PC-3 (cell line): ENCODE measurements around the gene USP3. TPM values are rescaled to one million over a fixed set of nuclear protein-coding genes. Genes with fewer than 3 reads are reported as not detected.

ENCODE experiments used
- ATAC-seq: fragments of 200-7000 bp; cut with Tn5 transposase; 2 replicates; pipeline ENCODE4 v1.9.1; 2020; ENCODE audit warnings: mild to moderate bottlenecking, moderate library complexity
- BruUV-seq: library from RNA; stranded (reverse); fragments of 400-500 nt; replicated peaks from 2 replicates; lab custom pipeline; 2021; lab: Mats Ljungman, UMichigan
- CTCF ChIA-PET: fragments of 300-600 bp; sonication (Branson Sonifier 250); formaldehyde crosslinking; loops from one replicate; lab custom pipeline; 2022; ENCODE audit warnings: antibody characterized with exemption; lab: Charles Lee
- POLR2A ChIA-PET: fragments of 300-600 bp; sonication (Branson Sonifier 250); formaldehyde crosslinking; loops from one replicate; lab custom pipeline; 2022; ENCODE audit warnings: antibody characterized with exemption; ENCODE audit not compliant: unreplicated experiment; lab: Charles Lee
- DNase-seq: peaks from one replicate; pipeline ENCODE4 v3.0.0-alpha.2; 2015
- H2AFZ ChIP-seq: fragments of 300-600 bp; sonication (generic); 2 replicates; pipeline ENCODE4 v1.6.0; 2016; ENCODE audit warnings: antibody characterized with exemption, low read length
- H3F3A ChIP-seq: fragments of 300-600 bp; sonication (generic); one replicate; pipeline ENCODE4 v1.6.0; 2017; ENCODE audit warnings: antibody characterized with exemption, low read length, control low read depth, mild to moderate bottlenecking; ENCODE audit not compliant: unreplicated experiment
- H3K27ac ChIP-seq: fragments of 300-600 bp; sonication (generic); 2 replicates; pipeline ENCODE4 v1.5.1; 2016; ENCODE audit warnings: mild to moderate bottlenecking, low read length
- H3K27me3 ChIP-seq: fragments of 300-600 bp; sonication (generic); 2 replicates; pipeline ENCODE4 v1.6.1; 2016; ENCODE audit warnings: low read length, mixed read lengths
- H3K36me3 ChIP-seq: fragments of 300-600 bp; sonication (generic); 2 replicates; pipeline ENCODE4 v1.6.1; 2016; ENCODE audit warnings: low read depth, mixed run types, low read length, mixed read lengths
- H3K4me1 ChIP-seq: fragments of 300-600 bp; sonication (generic); 2 replicates; pipeline ENCODE4 v1.5.1; 2016; ENCODE audit warnings: low read length; ENCODE audit not compliant: insufficient read depth
- H3K4me2 ChIP-seq: fragments of 300-600 bp; sonication (generic); 2 replicates; pipeline ENCODE4 v1.6.0; 2016; ENCODE audit warnings: low read length
- H3K4me3 ChIP-seq: fragments of 300-600 bp; sonication (generic); 2 replicates; pipeline ENCODE4 v1.5.1; 2016; ENCODE audit warnings: mild to moderate bottlenecking, low read length, mixed read lengths
- H3K79me2 ChIP-seq: fragments of 300-600 bp; sonication (generic); 2 replicates; pipeline ENCODE4 v1.6.1; 2017; ENCODE audit warnings: low read length, mixed read lengths
- H3K9ac ChIP-seq: fragments of 300-600 bp; sonication (generic); 2 replicates; pipeline ENCODE4 v1.6.0; 2016; ENCODE audit warnings: mild to moderate bottlenecking, low read length
- H3K9me2 ChIP-seq: fragments of 300-600 bp; sonication (generic); replicated peaks from 2 replicates; pipeline ENCODE4 v1.6.1; 2016; ENCODE audit warnings: mixed run types, low read length, mixed read lengths
- H3K9me3 ChIP-seq: fragments of 300-600 bp; sonication (generic); 2 replicates; pipeline ENCODE4 v1.6.1; 2016; ENCODE audit warnings: low read length, mixed read lengths
- H4K20me1 ChIP-seq: fragments of 300-600 bp; sonication (generic); 2 replicates; pipeline ENCODE4 v1.6.1; 2016; ENCODE audit warnings: low read length, mixed read lengths
- CTCF ChIP-seq: fragments of 300-600 bp; sonication (generic); conservative IDR thresholded peaks from 2 replicates; pipeline ENCODE4 v1.5.1; 2017; ENCODE audit warnings: antibody characterized with exemption, low read depth, mild to moderate bottlenecking, low read length
- EZH2 ChIP-seq: fragments of 300-600 bp; sonication (generic); IDR thresholded peaks from one replicate; pipeline ENCODE4 v1.6.1; 2017; ENCODE audit warnings: antibody characterized with exemption, mild to moderate bottlenecking, low read length; ENCODE audit not compliant: unreplicated experiment
- EZH2phosphoT487 ChIP-seq: fragments of 300-600 bp; sonication (generic); IDR thresholded peaks from 2 replicates; pipeline ENCODE4 v1.6.1; 2018; ENCODE audit warnings: mild to moderate bottlenecking, antibody characterized with exemption, low read length, borderline replicate concordance
- intact Hi-C: fragments of 100-400 bp; cut with micrococcal nuclease; formaldehyde crosslinking; loops from 2 replicates; pipeline ENCODE4 v1.9.0; 2023
- total RNA-seq: library from RNA; depleted of rRNA; stranded (reverse); fragments of >200 nt; gene quantifications from 2 replicates; pipeline ENCODE4 v1.2.3, GENCODE V29; 2014

Gene USP3
- total RNA-seq, 1 experiment from 2014 or later: 26.9 TPM

- Histone ChIP-seq H3K9me2 (no peaks in the 10 kb centered on the region), H3K4me3 (no peak overlapping the region), H3K36me3 (peaks cover 24% of the 10 kb centered on the region), H3K9ac (no peak overlapping the region), H3K27me3 (no peaks in the 10 kb centered on the region), H3K27ac (no peak overlapping the region), H2AFZ (no peak overlapping the region), H3F3A (no peaks in the 10 kb centered on the region), H3K9me3 (no peaks in the 10 kb centered on the region), H3K4me1 (no peaks in the 10 kb centered on the region), H3K79me2 (no peaks in the 10 kb centered on the region; the same call in 1 of the 2 replicates), H4K20me1 (no peaks in the 10 kb centered on the region), H3K4me2 (no peak overlapping the region)
- TF ChIP-seq CTCF (no peak), EZH2 (no peak), EZH2phosphoT487 (no peak)
- ChIA-PET CTCF (no interaction called here), POLR2A (no interaction called here)
- intact Hi-C loops: no loop called here
- DNase-seq (no peak), ATAC-seq (no peak)
- no TSS peak for BruUV-seq
Measured at GRCh38 chr15:63593705-63594671, 89.6 kb downstream of the USP3 start.

DNA sequence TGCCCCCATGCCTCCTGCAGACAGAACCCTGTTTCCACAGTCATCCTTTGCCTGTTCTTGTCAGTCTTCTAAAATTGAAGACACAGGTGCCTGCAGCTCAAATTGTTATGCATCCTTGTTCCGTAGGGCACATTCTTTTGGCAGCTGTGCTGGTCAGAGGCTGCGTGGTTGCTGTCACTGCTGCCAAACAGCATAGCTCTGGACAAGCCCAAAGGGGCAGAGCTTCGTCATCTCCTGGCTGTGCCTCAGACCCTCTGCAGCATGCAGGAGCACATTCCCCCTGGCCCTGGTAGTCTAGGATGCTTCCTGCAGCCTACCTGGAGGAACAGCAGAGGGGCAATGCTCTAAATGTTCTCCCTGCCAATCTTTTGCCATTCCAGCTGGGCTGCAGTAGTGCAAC is 90.7 kb downstream of the USP3 start:
- Histone ChIP-seq H3F3A (no peaks in the 10 kb centered on the region), H3K4me2 (no peak overlapping the region), H3K4me3 (no peak overlapping the region), H4K20me1 (no peaks in the 10 kb centered on the region), H2AFZ (no peak overlapping the region), H3K9me3 (no peaks in the 10 kb centered on the region), H3K36me3 (peaks cover 17% of the 10 kb centered on the region), H3K9ac (no peak overlapping the region), H3K27ac (no peak overlapping the region), H3K9me2 (no peaks in the 10 kb centered on the region), H3K4me1 (peaks cover 5% of the 10 kb centered on the region; the same call in 1 of the 2 replicates), H3K79me2 (peaks cover 2% of the 10 kb centered on the region), H3K27me3 (no peaks in the 10 kb centered on the region)
- ChIA-PET CTCF (no interaction called here), POLR2A (no interaction called here)
- intact Hi-C loops: loop anchor here (5.0 kb wide), 2 partner anchors 193 to 308 kb away; no protein-coding TSS in a partner anchor
- no peak for DNase-seq
- BruUV-seq: no TSS peak
- TF ChIP-seq EZH2 (no peak), CTCF (no peak), EZH2phosphoT487 (no peak)
- no peak for ATAC-seq

DNA sequence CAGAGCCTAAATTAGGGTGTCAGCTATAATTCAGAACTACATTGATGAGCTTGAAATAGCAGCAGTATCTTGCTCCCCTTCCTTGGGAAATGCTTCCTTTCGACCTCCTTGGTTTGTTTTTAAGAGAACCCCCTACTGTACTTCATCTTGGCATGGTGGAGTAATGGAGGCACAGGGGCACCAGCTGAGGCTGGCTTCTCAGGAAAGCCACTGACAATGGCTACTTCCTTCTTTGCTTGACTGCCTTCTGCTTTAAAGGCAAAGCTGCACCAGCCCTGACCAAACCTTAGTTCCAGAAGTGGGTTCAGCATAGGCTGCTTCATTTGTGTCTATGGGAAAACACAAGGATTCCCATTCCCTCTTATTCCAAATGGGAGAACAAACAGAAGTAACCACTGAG is 91.3 kb downstream of the USP3 start:
- ChIA-PET POLR2A (no interaction called here), CTCF (no interaction called here)
- intact Hi-C loops: loop anchor here (5.0 kb wide), 2 partner anchors 193 to 308 kb away; no protein-coding TSS in a partner anchor

More for the DNA sequence above, 91.3 kb downstream of the USP3 start:
- Histone ChIP-seq H3K4me1 (peaks cover 7% of the 10 kb centered on the region; the same call in 1 of the 2 replicates), H3K36me3 (peaks cover 17% of the 10 kb centered on the region), H3K27me3 (no peaks in the 10 kb centered on the region), H2AFZ (no peak overlapping the region), H3F3A (no peaks in the 10 kb centered on the region), H3K79me2 (peaks cover 6% of the 10 kb centered on the region), H3K9me2 (no peaks in the 10 kb centered on the region), H3K9ac (no peak overlapping the region), H4K20me1 (no peaks in the 10 kb centered on the region), H3K4me2 (no peak overlapping the region), H3K4me3 (no peak overlapping the region), H3K9me3 (no peaks in the 10 kb centered on the region), H3K27ac (no peak overlapping the region)
- ATAC-seq: no peak
- DNase-seq: no peak
- TF ChIP-seq EZH2 (no peak), EZH2phosphoT487 (no peak), CTCF (no peak)
- no TSS peak for BruUV-seq
